C4-2B (cell line): ENCODE measurements around the gene EEA1.

Experiments
- H3K27ac ChIP-seq: fragments of 450-650 bp; 2 replicates; pipeline ENCODE4 v1.5.1; 2017
- CTCF ChIP-seq: fragments of 450-650 bp; conservative IDR thresholded peaks from 2 replicates; pipeline ENCODE4 v1.5.1; 2017; ENCODE audit warnings: mild to moderate bottlenecking
- ZFX ChIP-seq: fragments of 450-650 bp; IDR thresholded peaks from 2 replicates; pipeline ENCODE4 v1.6.1; 2017

EEA1 gene

DNA sequence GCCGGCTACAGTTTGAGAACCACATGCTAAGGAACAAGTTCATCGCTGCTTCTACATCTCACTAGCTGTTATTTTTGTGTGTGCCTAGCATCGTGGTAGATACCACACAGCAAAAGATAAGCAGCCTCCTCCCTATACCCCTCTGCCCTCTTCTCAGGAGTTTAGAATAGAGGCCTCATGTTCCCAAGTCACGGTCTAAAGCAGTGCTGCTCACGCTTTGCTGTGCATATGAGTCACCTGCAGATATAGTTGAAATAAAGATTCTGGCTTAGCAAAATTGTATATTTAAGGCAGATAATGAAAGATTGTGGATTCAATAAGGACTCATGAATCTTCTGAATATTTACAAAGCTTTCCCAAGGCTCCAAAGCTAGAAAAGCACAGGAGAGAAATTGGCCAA is 198.3 kb downstream of the EEA1 start:
- TF ChIP-seq CTCF (no peak), ZFX (no peak)
- H3K27ac ChIP-seq = no peak overlapping the region

DNA sequence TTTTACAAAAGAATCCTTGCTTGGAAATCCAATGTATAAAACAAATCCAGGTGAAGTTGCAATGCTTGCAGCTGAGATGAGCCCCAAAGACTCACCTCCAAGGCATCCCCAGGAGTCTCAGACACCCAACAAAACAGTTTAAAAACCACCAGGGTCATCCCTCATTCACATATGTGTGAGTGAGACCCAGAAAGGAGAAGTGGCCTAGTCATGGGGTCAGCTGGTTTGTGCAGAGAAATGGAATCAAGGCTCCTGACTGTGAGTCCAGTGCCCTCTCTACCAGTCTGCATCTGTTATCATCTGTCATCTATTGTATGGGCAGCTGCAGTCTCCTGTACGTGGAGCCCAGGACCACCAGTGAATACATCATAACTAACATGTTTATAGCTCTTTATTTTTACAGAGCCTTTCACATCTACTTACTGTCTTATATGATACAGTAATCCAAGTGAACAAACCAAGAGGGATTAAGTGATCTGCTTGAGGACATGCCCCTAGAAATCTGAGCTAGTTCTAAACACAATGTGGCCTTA is 199.3 kb downstream of the EEA1 start:
- TF ChIP-seq CTCF (no peak), ZFX (no peak)

DNA sequence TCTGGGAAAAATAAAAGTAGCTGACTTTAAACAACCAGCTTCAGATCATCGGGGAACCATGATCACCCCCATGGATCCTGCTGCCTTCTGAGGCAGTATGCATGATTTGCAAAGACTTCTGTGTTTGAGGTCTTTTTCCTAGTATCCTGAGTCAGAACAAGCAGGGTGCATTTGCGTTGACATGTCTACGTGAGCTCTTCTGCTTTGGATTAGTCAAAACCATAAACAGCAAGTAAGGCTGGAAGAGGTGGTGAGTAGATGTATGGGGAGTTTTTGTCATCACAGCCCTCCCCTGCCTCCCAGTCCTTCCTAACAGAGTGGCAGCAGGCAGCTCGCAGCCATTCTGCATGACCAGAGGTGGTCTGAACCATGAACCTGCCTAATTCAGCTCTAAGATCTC is 202.2 kb downstream of the EEA1 start:
- TF ChIP-seq CTCF = no peak
- TF ChIP-seq ZFX = no peak
- no peak overlapping the region for H3K27ac ChIP-seq

More for the DNA sequence above, 199.3 kb downstream of the EEA1 start:
- H3K27ac ChIP-seq = no peak overlapping the region

GRCh38 chr12:92722897-92723296 is 206.2 kb downstream of the EEA1 start:
- TF ChIP-seq ZFX = no peak
- no peak for TF ChIP-seq CTCF
- H3K27ac ChIP-seq = no peak overlapping the region

- TF ChIP-seq CTCF (no peak), ZFX (no peak)
- H3K27ac ChIP-seq = no peak overlapping the region
Observed at GRCh38 chr12:92721656-92722055, 207.4 kb downstream of the EEA1 start.

DNA sequence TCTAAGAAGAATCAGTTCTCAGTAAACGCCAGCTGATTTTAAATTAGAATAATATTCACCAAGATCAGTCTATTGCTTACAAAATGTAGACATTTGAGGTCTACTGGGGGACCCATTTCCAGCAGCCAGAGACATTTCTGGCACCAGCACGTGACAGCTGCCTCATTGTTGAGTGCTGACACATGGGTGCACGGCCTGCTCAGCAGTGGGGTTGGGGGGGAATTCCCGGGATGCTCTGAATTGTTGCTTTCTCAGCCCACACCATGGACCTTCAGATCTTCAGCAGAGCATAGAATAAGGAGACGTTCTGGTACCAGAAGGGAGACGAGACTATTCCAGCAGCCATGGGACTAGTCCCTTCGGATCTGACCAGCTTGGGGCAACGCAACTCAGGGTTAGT is 208.0 kb downstream of the EEA1 start:
- H3K27ac ChIP-seq = no peak overlapping the region
- TF ChIP-seq CTCF (no peak), ZFX (no peak)
